HCT116 (cell line): Measurements from ENCODE around the gene FSIP1. TPM values are rescaled to one million over a fixed set of nuclear protein-coding genes. Genes with fewer than 3 reads are reported as not detected.

ENCODE experiments used
- ATAC-seq: fragments of 200-7000 bp; cut with Tn5 transposase; 2 replicates; pipeline ENCODE4 v1.9.1; 2020; ENCODE audit warnings: mild to moderate bottlenecking, moderate library complexity
- BruUV-seq: library from RNA; stranded (reverse); fragments of 400-500 nt; replicated peaks from 2 replicates; lab custom pipeline; 2021; lab: Mats Ljungman, UMichigan
- CTCF ChIA-PET: fragments of 300-600 bp; sonication (Branson Sonifier 250); formaldehyde crosslinking; loops from one replicate; lab custom pipeline; 2021; ENCODE audit warnings: antibody characterized with exemption; lab: Charles Lee
- POLR2A ChIA-PET: fragments of 300-600, 350-600 bp; sonication (Branson Sonifier 250); formaldehyde crosslinking; loops from one replicate; lab custom pipeline; 2021; ENCODE audit warnings: antibody characterized with exemption; lab: Charles Lee
- RAD21 ChIA-PET, 2 experiments: fragments of 300-600 bp; sonication (Branson Sonifier 250); formaldehyde crosslinking; loops; one replicate each; lab custom pipeline; 2023; ENCODE audit warnings: low total read pairs in 2 of 2; ENCODE audit not compliant: uncharacterized antibody in 2 of 2, unreplicated experiment in 2 of 2, low non-redundant PET in 1 of 2; lab: Charles Lee
- DNase-seq: peaks from one replicate; pipeline ENCODE4 v3.0.0-alpha.2; 2010; ENCODE audit warnings: low read depth, low spot score
- H2AFZ ChIP-seq: fragments of 200-600 bp; shearing (Covaris generic), sonication (generic); 2 replicates; pipeline ENCODE4 v1.6.1; 2017; ENCODE audit warnings: low read depth, mixed run types, mixed read lengths, antibody characterized with exemption, low read length; ENCODE audit not compliant: poor library complexity, severe bottlenecking
- H3K27ac ChIP-seq: 2 replicates; pipeline ENCODE4 v1.5.1; 2012; ENCODE audit warnings: low read depth, low read length
- H3K27me3 ChIP-seq: fragments of 200-600 bp; sonication (generic); 2 replicates; pipeline ENCODE4 v1.6.1; 2016; ENCODE audit warnings: mixed run types, low read length, mixed read lengths; ENCODE audit not compliant: insufficient read depth
- H3K36me3 ChIP-seq, 2 experiments: fragments of 200-500 bp in 1 of 2; fragments of 200-600 bp in 1 of 2; sonication (Bioruptor generic) in 1 of 2; sonication (generic) in 1 of 2; 2 replicates each; pipeline versions ENCODE4 v1.5.1 to v1.6.1; 2014 to 2016; ENCODE audit warnings: low read length in 2 of 2, inconsistent platforms in 1 of 2, mixed read lengths in 1 of 2, mixed run types in 1 of 2; ENCODE audit not compliant: insufficient read depth in 2 of 2, control insufficient read depth in 1 of 2
- H3K4me1 ChIP-seq, 2 experiments: fragments of 200-600 bp in 1 of 2; sonication (generic) in 1 of 2; 2 replicates each; pipeline versions ENCODE4 v1.5.1 to v1.6.1; 2012 to 2017; ENCODE audit warnings: low read length in 2 of 2, inconsistent platforms in 1 of 2, mild to moderate bottlenecking in 1 of 2, mixed read lengths in 1 of 2, mixed run types in 1 of 2, moderate library complexity in 1 of 2; ENCODE audit not compliant: insufficient read depth in 2 of 2, control insufficient read depth in 1 of 2
- H3K4me2 ChIP-seq: fragments of 200-600 bp; sonication (generic); 2 replicates; pipeline ENCODE4 v1.6.1; 2017; ENCODE audit warnings: mixed run types, low read length, mixed read lengths
- H3K4me3 ChIP-seq, 2 experiments: fragments of 200-600 bp in 1 of 2; sonication (generic) in 1 of 2; replicated peaks in 1 of 2; 2 replicates each; pipeline ENCODE4 v1.5.1; 2011 to 2016; ENCODE audit warnings: low read length in 2 of 2, control low read depth in 1 of 2, low read depth in 1 of 2, mild to moderate bottlenecking in 1 of 2, mixed read lengths in 1 of 2, mixed run types in 1 of 2
- H3K79me2 ChIP-seq: fragments of 200-600 bp; sonication (generic); 2 replicates; pipeline ENCODE4 v1.6.1; 2017; ENCODE audit warnings: mild to moderate bottlenecking, mixed run types, low read length, moderate library complexity, mixed read lengths; ENCODE audit not compliant: insufficient read depth
- H3K9ac ChIP-seq: fragments of 200-600 bp; sonication (generic); 2 replicates; pipeline ENCODE4 v1.6.1; 2016; ENCODE audit warnings: low read length, mixed read lengths
- H3K9me2 ChIP-seq: fragments of 200-600 bp; sonication (generic), shearing (Covaris generic); 2 replicates; pipeline ENCODE4 v1.6.1; 2017; ENCODE audit warnings: mixed run types, mild to moderate bottlenecking, moderate library complexity; ENCODE audit not compliant: insufficient read depth
- H3K9me3 ChIP-seq, 2 experiments: fragments of 200-500 bp in 1 of 2; fragments of 200-600 bp in 1 of 2; sonication (Bioruptor generic) in 1 of 2; sonication (generic) in 1 of 2; 2 replicates each; pipeline ENCODE4 v1.6.1; 2014 to 2017; ENCODE audit warnings: low read length in 2 of 2, mixed read lengths in 2 of 2, inconsistent platforms in 1 of 2, low read depth in 1 of 2, mild to moderate bottlenecking in 1 of 2, mixed run types in 1 of 2, moderate library complexity in 1 of 2; ENCODE audit not compliant: control insufficient read depth in 1 of 2, insufficient read depth in 1 of 2
- H4K20me1 ChIP-seq: fragments of 200-600 bp; sonication (generic), shearing (Covaris generic); 2 replicates; pipeline ENCODE4 v1.6.1; 2017; ENCODE audit warnings: mixed run types, mild to moderate bottlenecking, moderate library complexity; ENCODE audit not compliant: insufficient read depth
- EZH2 ChIP-seq: fragments of 200-600 bp; sonication (generic); IDR thresholded peaks from 2 replicates; pipeline ENCODE4 v1.6.1; 2017; ENCODE audit warnings: antibody characterized with exemption, mixed run types
- FOSL1 ChIP-seq: IDR thresholded peaks from 2 replicates; pipeline ENCODE4 v1.6.1; 2012; ENCODE audit warnings: low read depth
- JUND ChIP-seq: IDR thresholded peaks from 2 replicates; pipeline ENCODE4 v1.6.1; 2012
- POLR2AphosphoS5 ChIP-seq: IDR thresholded peaks from 2 replicates; pipeline ENCODE4 v1.6.1; 2011; ENCODE audit warnings: mild to moderate bottlenecking, low read depth, low read length, moderate library complexity
- RAD21 ChIP-seq: IDR thresholded peaks from 2 replicates; pipeline ENCODE4 v1.6.1; 2012; ENCODE audit warnings: low read depth, mild to moderate bottlenecking
- SIN3A ChIP-seq: IDR thresholded peaks from 2 replicates; pipeline ENCODE4 v1.6.1; 2012; ENCODE audit warnings: low read depth
- SRF ChIP-seq: IDR thresholded peaks from 2 replicates; pipeline ENCODE4 v1.6.1; 2012; ENCODE audit warnings: low read depth
- intact Hi-C: fragments of 100-400 bp; cut with micrococcal nuclease; formaldehyde crosslinking; loops from 2 replicates; pipeline ENCODE4 v1.10.0; 2022
- total RNA-seq: library from RNA; stranded (reverse); gene quantifications from one replicate; pipeline ENCODE4 v1.2.1, GENCODE V29; 2021; ENCODE audit not compliant: unreplicated experiment
- TF ChIP-seq, protein P1 (sequence below): IDR thresholded peaks from 2 replicates; pipeline ENCODE4 v1.6.1; 2012; ENCODE audit warnings: low read depth
- TF ChIP-seq, protein P2 (sequence below), 3 experiments: fragments of 200-600 bp in 1 of 3; sonication (generic) in 1 of 3; IDR thresholded peaks in 2 of 3; conservative IDR thresholded peaks in 1 of 3; 2 replicates each; pipeline ENCODE4 v1.5.1; 2012 to 2017; ENCODE audit warnings: low read depth in 2 of 3, low read length in 2 of 3, antibody characterized with exemption in 1 of 3, borderline replicate concordance in 1 of 3, control low read depth in 1 of 3, mild to moderate bottlenecking in 1 of 3, mixed read lengths in 1 of 3, mixed run types in 1 of 3, moderate library complexity in 1 of 3; ENCODE audit not compliant: insufficient read depth in 1 of 3
- TF ChIP-seq, protein P3 (sequence below): IDR thresholded peaks from 2 replicates; pipeline ENCODE4 v1.6.1; 2011; ENCODE audit warnings: mild to moderate bottlenecking, low read length, moderate library complexity; ENCODE audit not compliant: insufficient replicate concordance; ENCODE audit errors: extremely low read depth
- TF ChIP-seq, protein P4 (sequence below): IDR thresholded peaks from 2 replicates; pipeline ENCODE4 v1.6.1; 2012

The FSIP1 gene
- total RNA-seq, 1 experiment from 2014 or later: 0.42 TPM

DNA sequence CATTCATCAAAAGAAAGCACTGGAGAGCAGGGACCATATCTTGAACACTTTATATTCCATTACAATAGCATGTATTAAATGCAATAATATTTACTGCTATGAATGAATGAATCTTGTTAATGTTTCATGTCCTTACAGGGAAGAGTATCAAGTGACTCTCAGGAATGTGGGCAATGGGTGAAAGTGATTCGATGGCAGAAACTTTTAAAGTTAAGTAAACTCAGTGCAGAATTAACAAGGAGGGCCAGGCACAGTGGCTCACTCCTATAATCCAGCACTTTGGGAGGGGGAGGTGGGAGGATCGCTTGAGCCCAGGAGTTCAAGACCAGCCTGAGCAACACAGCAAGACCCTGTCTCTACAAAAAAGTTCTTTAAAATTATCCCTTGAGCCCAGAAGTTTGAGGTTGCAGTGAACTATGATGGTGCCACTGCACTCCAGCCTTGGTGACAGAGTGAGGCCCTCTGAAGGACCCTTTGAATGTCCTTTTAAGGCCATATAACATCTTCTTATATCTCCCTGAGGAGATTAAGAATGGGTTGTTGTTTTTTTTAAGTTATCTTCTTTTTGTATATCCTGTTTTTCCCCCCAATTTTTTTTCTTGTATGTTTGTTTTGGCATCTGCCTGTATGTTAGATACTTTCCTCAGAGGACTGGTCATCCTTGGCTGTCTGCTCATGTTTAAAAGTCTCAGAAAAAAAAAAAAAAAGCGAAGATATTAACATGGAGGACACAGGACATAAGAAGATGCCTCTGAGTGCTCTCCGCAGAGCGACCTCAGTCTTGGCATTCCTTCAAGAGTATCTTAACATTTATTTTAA is 9.6 kb upstream of the FSIP1 start:
- Histone ChIP-seq H3K27ac (no peak overlapping the region), H3K9ac (no peak overlapping the region), H3K27me3 (no peaks in the 10 kb centered on the region), H3K4me1 (peaks cover under 1 to 6% of the 10 kb centered on the region in 2 experiments; a peak in 1 of 4 replicates), H3K9me2 (no peaks in the 10 kb centered on the region), H3K4me2 (no peak overlapping the region), H3K79me2 (no peaks in the 10 kb centered on the region), H2AFZ (no peak overlapping the region), H3K9me3 (no peaks in the 10 kb centered on the region), H3K4me3 (no peak overlapping the region), H4K20me1 (no peaks in the 10 kb centered on the region), H3K36me3 (no peaks in the 10 kb centered on the region)
- RAD21 ChIA-PET: no interaction called here
- no TSS peak for BruUV-seq
- no peak for ATAC-seq
- POLR2A ChIA-PET: no interaction called here
- no peak for DNase-seq
- no peak for TF ChIP-seq FOSL1
- no peak for TF ChIP-seq SIN3A
- TF ChIP-seq, protein P1, sequence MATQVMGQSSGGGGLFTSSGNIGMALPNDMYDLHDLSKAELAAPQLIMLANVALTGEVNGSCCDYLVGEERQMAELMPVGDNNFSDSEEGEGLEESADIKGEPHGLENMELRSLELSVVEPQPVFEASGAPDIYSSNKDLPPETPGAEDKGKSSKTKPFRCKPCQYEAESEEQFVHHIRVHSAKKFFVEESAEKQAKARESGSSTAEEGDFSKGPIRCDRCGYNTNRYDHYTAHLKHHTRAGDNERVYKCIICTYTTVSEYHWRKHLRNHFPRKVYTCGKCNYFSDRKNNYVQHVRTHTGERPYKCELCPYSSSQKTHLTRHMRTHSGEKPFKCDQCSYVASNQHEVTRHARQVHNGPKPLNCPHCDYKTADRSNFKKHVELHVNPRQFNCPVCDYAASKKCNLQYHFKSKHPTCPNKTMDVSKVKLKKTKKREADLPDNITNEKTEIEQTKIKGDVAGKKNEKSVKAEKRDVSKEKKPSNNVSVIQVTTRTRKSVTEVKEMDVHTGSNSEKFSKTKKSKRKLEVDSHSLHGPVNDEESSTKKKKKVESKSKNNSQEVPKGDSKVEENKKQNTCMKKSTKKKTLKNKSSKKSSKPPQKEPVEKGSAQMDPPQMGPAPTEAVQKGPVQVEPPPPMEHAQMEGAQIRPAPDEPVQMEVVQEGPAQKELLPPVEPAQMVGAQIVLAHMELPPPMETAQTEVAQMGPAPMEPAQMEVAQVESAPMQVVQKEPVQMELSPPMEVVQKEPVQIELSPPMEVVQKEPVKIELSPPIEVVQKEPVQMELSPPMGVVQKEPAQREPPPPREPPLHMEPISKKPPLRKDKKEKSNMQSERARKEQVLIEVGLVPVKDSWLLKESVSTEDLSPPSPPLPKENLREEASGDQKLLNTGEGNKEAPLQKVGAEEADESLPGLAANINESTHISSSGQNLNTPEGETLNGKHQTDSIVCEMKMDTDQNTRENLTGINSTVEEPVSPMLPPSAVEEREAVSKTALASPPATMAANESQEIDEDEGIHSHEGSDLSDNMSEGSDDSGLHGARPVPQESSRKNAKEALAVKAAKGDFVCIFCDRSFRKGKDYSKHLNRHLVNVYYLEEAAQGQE: no peak
- no peak for TF ChIP-seq EZH2
- TF ChIP-seq JUND: no peak
- TF ChIP-seq, protein P2, sequence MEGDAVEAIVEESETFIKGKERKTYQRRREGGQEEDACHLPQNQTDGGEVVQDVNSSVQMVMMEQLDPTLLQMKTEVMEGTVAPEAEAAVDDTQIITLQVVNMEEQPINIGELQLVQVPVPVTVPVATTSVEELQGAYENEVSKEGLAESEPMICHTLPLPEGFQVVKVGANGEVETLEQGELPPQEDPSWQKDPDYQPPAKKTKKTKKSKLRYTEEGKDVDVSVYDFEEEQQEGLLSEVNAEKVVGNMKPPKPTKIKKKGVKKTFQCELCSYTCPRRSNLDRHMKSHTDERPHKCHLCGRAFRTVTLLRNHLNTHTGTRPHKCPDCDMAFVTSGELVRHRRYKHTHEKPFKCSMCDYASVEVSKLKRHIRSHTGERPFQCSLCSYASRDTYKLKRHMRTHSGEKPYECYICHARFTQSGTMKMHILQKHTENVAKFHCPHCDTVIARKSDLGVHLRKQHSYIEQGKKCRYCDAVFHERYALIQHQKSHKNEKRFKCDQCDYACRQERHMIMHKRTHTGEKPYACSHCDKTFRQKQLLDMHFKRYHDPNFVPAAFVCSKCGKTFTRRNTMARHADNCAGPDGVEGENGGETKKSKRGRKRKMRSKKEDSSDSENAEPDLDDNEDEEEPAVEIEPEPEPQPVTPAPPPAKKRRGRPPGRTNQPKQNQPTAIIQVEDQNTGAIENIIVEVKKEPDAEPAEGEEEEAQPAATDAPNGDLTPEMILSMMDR (IDR thresholded peaks at IDR 0.05 in 2 of 3, conservative IDR thresholded peaks at IDR 0.05 in 1 of 3; ENCODE audit: borderline replicate concordance in 1 of 3, insufficient read depth in 1 of 3, low read depth in 2 of 3, low read length in 2 of 3): no peak
- TF ChIP-seq, protein P3, sequence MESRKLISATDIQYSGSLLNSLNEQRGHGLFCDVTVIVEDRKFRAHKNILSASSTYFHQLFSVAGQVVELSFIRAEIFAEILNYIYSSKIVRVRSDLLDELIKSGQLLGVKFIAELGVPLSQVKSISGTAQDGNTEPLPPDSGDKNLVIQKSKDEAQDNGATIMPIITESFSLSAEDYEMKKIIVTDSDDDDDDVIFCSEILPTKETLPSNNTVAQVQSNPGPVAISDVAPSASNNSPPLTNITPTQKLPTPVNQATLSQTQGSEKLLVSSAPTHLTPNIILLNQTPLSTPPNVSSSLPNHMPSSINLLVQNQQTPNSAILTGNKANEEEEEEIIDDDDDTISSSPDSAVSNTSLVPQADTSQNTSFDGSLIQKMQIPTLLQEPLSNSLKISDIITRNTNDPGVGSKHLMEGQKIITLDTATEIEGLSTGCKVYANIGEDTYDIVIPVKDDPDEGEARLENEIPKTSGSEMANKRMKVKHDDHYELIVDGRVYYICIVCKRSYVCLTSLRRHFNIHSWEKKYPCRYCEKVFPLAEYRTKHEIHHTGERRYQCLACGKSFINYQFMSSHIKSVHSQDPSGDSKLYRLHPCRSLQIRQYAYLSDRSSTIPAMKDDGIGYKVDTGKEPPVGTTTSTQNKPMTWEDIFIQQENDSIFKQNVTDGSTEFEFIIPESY: no peak
- TF ChIP-seq SRF: no peak
- TF ChIP-seq POLR2AphosphoS5: no peak
- no peak for TF ChIP-seq RAD21
- TF ChIP-seq, protein P4, sequence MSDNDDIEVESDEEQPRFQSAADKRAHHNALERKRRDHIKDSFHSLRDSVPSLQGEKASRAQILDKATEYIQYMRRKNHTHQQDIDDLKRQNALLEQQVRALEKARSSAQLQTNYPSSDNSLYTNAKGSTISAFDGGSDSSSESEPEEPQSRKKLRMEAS: no peak
- intact Hi-C loops: no loop called here
- CTCF ChIA-PET: no interaction called here
